Stimulated activated CD4-positive, alpha-beta T cell treated with anti-CD3 and anti-CD28 coated beads, Interleukin-15, amount 100 ng/mL, for 1 hour (primary cell): ENCODE results near the gene SHISA9.

Experiments
- DNase-seq, 2 donors: peaks; one replicate each; pipeline ENCODE4 v3.0.0-alpha.2; 2020; ENCODE audit warnings: low read depth in 1 of 2, low spot score in 1 of 2

The SHISA9 gene

DNA sequence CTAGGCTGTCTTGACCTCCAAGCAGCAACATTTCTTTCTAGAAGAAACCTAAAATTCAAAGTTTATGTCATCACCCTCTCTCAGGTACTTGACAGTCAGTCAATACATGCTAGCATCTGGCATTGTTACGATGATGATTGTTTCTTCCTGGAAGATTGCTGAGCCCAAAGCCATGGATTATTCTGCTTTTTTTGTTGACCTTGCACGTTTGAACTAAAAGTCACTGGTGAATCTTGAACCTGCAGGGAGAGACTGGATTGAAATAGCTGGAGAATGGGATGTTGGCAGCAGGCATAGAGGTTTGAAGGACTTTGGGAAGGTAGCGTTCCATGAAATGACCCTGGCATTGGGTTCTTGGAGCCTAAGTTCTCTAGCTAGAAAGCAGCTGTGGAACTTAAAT is 42.9 kb downstream of the SHISA9 start:
- DNase-seq = no peak

- DNase-seq = no peak
Observed at GRCh38 chr16:12951392-12951791, 50.0 kb downstream of the SHISA9 start.

DNA sequence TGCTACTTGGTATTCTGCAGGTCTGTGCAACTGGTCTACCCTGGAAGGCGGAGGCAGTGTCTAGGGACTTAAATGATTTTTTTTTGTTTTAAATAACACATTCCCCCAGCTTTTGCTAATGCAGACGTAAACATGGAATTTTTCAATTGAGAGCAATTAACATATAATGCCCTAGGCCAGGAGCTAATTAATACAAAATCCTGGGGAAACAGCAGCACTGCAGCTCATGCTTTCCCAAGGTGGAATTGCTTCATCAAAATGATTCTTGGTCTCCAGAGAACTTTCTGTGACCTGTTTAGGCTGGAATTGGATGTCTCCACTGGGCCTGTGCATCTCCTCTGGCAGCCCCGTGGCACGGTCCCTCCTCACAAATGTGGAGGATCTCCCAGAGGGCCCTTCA is 50.6 kb downstream of the SHISA9 start:
- DNase-seq = no peak

DNA sequence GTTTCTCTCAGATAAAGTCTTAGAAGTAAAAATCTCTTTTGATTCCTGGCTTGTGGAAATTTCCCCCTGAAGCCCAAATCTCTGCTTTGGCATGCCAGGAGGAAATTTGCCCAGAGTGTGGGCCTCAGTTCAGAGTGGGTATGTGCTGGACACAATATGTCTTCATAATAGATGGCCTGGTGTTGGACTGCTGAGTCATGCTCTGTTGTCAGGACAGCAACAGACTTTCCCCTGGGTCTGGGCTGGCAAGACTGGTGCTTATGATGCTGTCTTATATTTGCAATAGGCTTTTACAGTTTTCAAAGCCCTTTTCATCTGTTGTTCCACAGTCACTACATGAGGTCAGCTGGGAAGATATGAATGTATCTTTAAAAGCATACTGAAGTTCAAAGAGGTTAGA is 57.0 kb downstream of the SHISA9 start:
- DNase-seq = no peak

GRCh38 chr16:12959072-12959471 is 57.7 kb downstream of the SHISA9 start:
- no peak for DNase-seq

DNA sequence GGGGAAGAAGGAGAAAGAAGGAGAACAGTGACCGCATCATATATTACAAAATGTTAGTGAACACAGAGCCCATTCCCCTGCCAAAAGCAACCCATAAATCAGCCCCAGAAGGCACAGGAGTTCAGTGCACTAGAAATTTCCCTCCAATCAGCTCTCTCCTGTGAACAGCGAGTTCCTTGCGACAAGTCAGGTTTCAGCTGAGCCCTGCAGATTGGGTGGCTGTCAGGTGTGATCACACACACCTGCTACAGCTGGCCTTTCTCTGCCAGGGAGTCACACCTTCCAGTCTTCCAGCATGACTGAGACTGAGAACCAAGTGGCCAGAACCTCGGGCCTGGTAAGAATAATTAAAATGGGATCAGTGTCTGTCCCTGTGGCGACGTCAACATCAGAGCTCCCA is 60.2 kb downstream of the SHISA9 start:
- DNase-seq = no peak

GRCh38 chr16:12964461-12964860 is 63.1 kb downstream of the SHISA9 start:
- no peak for DNase-seq

DNA sequence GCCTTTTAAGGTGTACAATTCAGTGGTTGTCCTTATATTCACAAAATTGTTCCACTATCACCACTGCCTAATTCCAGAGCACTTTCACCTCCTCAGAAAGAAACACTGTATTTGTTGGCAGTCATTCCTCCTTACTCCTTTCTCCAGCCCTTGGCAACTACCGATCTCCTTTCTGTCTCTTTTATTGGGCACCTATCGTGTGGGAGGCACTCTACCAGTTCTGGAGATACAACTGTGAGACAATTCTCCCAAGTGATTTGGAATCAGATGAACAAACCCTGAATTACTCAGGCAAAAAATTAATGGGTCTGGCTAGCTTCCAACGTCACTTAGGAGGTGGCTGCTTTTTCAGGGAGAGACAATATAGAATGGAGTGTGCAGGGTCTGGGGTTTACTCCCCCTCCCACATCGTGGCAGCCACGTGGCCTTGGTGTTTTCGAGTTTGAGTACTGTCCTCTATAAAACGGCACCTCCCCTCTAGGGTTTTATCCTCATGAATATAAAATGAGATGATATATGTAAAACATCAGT is 63.9 kb downstream of the SHISA9 start:
- no peak for DNase-seq

DNA sequence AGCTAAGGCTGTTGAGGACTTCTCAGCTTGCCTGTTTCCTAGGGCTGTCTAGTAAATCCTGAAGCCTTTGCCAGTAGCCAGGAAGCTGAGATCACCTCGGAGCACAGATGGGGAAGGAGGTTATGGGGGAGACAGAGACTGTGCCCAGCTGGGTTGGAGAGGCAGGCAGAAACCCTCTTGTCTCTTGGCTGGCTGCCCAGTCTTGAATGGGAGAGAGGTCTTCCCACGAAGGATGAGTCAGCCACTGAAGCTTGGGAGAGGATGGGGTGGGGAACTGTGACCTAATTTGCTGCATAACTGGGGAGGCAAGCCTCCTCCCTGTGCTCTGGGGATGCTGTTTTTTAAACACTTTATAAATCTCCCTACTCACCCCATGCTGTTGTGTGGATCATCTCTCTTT is 69.8 kb downstream of the SHISA9 start:
- DNase-seq = no peak

DNA sequence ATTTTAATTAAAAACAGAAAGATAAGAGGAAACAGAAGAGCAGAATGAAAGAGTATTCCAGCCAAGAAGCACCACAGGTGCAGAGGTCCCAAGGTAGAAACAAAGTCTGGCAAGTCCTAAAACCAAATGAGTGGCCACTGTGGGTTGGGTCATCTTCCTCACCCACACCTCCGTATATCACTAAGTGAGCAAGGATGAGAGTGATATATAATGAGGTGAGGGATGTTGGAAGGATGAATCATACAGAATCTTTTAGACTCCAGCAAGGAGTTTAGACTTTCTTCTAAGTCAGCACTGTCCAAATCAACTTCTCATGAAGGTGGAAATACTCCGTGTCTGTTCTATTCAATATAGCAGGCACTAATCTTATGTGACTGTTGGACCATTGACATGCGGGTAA is 70.8 kb downstream of the SHISA9 start:
- no peak for DNase-seq

DNA sequence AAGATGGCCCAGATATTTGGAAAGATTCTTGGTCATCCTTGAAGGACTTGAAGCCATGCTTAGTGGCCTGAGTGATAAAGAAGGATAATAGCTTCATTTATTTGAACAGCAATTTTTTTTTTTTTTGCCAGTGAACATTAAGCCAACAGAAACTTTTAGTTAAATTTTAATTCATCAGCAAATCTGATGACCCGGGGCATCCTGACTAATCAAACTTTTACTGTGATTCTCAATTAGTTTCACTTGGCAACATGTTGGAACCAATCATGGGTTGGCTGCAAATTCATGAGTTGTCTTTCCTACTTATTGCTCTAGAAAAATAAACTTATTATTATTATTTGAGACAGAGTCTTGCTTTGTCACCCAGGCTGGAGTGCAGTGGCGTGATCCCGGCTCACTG is 74.4 kb downstream of the SHISA9 start:
- DNase-seq = no peak

- DNase-seq = no peak
Observed at GRCh38 chr16:12976496-12976895, 75.1 kb downstream of the SHISA9 start.

GRCh38 chr16:12976936-12977335 is 75.5 kb downstream of the SHISA9 start:
- no peak for DNase-seq

DNA sequence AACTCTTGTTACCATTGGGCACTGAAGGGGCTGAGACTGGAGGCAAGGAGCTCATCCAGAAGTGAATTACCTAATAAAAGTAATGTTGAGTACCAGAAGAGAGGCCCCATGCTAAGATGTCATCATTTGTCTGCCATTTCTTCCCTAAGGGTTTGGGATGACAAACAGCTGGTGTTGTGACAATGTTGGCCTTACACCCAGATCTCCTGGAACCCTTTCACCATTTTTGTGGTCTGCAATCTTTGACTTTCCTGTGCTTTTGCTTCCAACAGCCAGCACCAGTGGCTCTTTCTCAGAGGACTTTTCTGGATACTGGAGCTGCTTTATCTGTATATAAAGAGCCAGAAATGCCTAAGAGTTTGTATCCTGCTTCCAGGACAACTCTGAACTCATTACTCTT is 84.1 kb downstream of the SHISA9 start:
- no peak for DNase-seq

GRCh38 chr16:12988071-12988470 is 86.7 kb downstream of the SHISA9 start:
- DNase-seq = no peak

DNA sequence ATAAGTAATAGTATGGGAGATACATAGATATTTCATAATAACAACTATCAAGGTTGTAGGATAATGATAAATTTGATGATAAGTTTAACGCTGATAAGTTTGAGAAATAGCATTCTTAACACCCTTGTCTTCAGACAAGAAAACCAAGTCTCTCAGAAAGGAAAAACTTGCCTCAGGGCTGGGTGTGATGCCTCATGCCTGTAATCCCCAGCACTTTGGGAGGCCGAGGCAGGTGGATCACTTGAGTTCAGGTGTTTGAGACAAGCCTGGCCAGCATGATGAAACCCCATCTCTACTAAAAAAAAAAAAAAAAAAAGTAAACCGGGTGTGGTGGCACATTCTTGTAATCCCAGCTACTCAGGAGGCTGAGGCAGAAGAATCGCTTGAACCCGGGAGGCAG is 90.7 kb downstream of the SHISA9 start:
- DNase-seq = no peak

DNA sequence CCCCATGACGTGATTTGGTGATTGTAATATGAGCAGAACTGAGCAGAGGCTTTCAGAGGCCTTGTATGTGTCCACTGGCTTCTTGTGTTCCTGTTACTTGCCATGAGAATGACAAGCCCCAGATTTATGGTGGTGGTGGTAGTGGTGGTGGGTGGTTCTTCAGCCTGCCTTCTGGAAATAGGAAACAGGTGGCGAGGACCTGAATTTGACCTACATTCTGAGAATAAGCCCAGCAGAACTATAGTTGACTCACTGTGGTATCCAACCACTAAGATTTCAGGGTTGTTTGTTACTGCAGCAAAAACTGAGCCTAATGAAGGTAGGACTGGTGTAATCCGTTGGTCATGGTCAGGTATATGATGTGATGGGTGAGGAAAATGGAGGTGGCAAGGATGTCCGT is 93.0 kb downstream of the SHISA9 start:
- DNase-seq = no peak

- no peak for DNase-seq
Observed at GRCh38 chr16:12995721-12996372, 94.4 kb downstream of the SHISA9 start.

DNA sequence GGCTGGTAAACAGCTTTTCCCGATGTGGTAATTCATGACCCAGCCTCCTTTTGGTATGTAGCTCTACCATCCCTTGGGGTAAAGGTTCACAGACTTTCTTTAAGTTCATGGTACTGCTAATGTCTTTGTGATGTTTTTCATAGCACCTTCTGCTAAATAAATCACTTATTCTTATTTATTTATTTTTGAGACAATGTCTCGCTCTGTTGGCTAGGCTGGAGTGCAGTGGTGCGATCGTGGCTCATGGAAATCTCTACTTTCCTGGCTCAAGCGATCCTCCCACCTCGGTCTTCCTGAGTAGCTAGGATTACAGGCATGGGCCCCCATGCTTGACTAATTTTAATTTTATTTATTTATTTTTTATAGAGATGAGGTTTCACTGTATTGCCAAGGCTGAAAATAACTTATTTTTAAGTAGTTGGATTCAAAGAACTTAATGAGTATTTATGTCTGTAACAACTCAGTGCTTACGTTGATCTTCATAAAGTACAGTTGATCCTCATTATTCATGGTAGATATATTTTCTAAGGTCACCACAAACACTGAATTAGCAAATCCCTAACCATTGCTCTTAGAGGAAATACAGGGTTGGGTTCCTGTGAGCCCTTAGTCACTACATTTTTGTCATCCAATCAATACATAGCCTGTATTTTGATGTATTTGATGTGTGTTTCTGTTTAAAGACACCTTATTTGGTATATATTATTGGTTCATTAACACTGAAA is 97.1 kb downstream of the SHISA9 start:
- no peak for DNase-seq

- DNase-seq = no peak
Observed at GRCh38 chr16:12999368-12999767, 98.0 kb downstream of the SHISA9 start.

GRCh38 chr16:13005721-13006247 is 104.4 kb downstream of the SHISA9 start:
- no peak for DNase-seq

DNA sequence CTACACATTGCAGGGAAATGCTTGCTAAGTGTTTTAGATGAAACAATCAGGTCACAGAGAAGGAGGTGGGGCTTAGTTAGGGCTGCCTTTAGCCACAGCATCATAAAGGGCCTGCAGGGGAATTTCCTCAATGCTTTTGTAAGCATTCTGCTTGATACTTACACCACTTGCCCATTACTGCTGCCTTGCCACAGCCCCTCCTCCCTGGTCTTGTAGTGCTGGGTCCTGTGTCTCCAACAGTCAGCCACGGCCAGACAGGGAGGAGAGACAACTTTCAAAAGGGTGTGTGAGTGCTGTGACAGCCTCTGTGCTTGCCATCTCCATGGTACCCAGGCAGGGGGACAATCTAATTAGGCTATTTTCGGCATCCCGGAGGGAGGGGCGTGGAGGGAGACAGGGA is 111.2 kb downstream of the SHISA9 start:
- no peak for DNase-seq

- no peak for DNase-seq
Observed at GRCh38 chr16:13013043-13013442, 111.6 kb downstream of the SHISA9 start.
